Ecto neural progenitor cell (in vitro differentiated cells): Measurements from ENCODE around the gene APOL6.
A peak's percentile ranks its signal among the peaks of the same experiment; 100 is the strongest.
"Not testable (repeated sequence)": the region's sequence is repeated elsewhere in the genome, so short reads cannot be mapped to it uniquely, and the experiment has no call there.

ENCODE experiments used
- DNase-seq: peaks from one replicate; pipeline ENCODE4 v3.0.0-alpha.2; 2018; ENCODE audit warnings: low spot score

APOL6 gene

GRCh38 chr22:35617137-35617755 is 31.0 kb upstream of the APOL6 start, which contains the start of gene MB:
MB (minus strand) TSS chr22:35617329; CDS start chr22:35617257, 72 bp downstream.
- no peak for DNase-seq

GRCh38 chr22:35618427-35619223 is 29.6 kb upstream of the APOL6 start:
- DNase-seq, result no peak

GRCh38 chr22:35619336-35620094 is 28.7 kb upstream of the APOL6 start:
- DNase-seq, result no peak

DNA sequence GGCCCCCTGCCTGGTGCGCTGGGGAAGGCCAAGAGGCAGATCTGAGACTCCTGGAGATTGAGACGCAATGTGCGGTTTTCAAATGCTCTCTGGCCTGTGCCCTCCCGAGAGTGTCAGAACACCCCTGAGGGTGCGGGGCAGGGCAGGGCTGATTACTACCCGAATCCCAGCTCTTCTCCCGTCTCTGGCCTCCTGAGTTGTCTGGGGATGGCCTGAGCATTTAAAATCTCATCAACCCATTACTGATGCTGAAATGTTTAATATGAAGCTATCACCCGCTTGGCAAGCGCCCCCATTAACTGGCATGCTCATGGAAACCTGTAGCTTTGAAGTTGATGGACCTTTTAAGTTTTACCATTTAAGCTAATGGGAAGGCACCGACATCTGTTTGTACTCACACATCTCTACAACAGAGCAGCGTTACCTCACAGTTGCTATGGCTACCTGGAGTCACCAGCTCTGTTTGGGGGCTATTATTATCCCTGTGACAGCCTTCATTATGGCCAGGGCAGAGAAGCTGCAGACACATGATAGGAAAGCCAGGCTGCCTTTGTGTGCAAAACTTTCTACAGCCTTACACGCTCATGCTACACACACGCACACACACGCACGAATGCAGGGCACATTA is 27.5 kb upstream of the APOL6 start:
- DNase-seq, result no peak

DNA sequence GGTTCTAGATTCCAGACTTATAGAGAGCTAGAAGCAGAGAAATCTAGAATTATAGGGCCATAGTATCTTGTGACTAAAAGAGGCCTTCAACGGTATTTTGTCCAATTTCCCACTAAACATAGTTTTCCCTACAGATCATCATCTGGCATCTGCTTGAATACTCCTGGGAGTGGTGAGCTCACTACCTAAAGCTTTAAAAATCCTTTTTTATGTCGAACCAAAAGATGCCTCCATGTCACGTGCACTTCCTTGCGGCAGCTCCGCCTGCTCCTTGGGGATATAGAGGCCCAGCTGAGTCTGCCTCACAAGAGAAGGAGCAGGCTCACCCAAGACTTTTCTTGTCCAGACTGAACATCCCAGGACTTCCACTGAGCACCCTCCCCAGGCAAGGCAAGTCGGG is 26.8 kb upstream of the APOL6 start:
- DNase-seq, result no peak

DNA sequence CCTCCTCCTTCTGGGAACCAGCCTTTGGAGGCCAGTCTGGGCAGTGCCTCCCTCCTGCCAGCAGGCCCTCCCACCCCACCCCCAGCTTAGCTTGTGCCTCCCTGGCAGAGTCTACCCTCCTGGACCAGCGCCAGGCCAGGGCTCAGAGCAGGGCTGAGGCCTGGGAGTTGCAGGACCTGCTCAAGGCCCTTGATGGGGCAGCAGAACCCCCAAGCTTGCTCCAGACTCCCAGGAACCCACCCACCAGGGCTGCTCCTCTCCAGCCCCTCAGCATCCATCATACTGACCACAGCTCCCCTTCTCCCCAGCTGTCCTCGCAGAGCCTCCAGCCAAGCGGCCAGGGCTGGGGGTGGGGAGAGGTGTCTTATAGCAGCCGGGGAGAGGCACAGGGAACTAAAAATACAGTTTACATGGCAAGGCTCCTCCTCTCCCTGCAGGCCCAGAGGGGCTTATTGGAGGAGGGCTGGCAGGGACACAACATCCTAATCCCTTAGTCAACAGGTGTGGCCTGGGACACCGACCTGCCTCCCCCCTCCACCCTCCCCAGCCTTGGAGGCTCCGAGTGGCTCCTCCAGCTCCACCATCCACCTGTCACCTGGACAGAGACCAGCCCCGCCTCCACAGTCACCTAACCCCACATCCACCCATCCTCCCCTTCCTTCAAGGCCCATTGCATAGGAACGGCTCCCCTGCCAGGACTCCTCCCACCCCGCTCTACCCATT is 25.9 kb upstream of the APOL6 start:
- DNase-seq, result no peak

DNA sequence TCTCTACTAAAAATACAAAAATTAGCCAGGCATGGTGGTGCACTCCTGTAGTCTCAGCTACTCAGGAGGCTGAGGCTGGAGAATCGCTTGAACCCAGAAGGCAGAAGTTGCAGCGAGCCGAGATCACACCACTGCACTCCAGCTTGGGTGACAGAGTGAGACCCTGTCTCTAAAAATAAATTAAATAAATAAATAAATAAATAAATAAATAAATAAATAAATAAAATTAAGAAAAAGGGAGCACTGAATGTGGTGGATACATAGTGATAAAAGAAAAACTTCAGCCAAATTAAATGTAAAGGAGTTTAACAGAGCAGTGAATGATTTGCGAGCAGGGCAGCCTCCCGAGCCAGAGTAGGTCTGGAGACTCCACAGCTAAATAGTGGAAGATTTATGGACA is 24.4 kb upstream of the APOL6 start:
- not testable (repeated sequence) for DNase-seq

GRCh38 chr22:35624547-35624946 is 23.7 kb upstream of the APOL6 start:
- no peak for DNase-seq

- no peak for DNase-seq
Observed at GRCh38 chr22:35625763-35626432, 22.3 kb upstream of the APOL6 start.

- peak; percentile 75 for DNase-seq
Observed at GRCh38 chr22:35627267-35628041, 20.8 kb upstream of the APOL6 start.

GRCh38 chr22:35628732-35629131 is 19.5 kb upstream of the APOL6 start:
- no peak for DNase-seq

DNA sequence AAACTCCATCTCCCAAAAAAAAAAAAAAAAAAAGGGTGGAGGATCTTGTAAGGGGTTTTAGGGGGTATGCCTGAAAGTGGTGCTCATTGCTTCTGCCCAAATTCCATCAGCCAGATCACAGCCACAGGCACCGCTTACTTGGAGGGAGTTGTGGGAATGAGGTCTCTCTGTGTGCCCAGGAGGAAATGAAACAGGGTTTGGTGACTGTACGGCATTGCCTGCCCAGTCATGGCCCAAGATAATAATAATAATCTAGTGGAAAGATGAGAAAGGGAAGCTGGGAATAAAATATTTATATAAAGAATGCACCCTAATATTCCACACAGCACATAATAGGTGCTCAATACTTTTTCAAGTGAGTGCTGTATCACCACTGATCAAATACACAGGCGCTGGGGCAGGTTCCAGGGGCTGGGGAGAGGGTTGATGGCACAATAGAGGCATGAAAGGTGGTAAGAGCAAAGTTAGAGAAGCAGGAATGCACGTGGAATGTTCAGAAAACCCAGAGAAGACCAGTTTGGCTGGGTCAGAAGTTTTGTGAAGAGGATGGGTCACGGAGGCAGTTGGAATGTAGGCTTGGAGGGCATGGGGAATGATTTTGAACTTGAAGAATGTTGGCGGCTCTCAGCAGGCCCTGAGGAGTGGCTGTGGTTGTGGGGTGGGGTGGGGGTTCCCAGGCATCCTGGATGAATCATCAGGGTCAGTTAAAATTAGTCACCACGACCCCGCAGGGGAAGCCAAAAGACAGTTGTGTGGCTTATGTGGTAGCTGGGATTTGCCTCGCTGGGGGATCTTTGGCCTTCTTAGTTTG is 18.6 kb upstream of the APOL6 start:
- no peak for DNase-seq

DNA sequence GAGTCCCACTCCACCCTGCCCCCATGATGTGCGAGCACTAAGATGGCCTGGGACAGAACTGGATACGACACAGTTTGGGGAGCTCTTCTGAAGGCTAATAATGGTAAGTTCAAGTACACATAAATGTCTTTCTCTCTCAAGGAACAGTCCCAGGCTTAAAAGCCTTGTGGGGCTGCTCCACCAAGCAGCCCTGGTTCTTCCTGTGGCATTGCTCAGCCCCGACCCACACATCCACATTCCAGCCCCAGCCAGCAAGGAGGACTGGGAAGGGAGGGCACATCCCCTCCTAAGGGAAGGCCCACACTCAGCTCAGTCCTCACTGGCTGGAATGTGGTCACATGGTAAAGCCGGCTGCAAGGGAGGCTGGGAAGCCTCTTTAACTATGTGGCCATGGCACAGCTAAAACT is 17.9 kb upstream of the APOL6 start:
- no peak for DNase-seq

DNA sequence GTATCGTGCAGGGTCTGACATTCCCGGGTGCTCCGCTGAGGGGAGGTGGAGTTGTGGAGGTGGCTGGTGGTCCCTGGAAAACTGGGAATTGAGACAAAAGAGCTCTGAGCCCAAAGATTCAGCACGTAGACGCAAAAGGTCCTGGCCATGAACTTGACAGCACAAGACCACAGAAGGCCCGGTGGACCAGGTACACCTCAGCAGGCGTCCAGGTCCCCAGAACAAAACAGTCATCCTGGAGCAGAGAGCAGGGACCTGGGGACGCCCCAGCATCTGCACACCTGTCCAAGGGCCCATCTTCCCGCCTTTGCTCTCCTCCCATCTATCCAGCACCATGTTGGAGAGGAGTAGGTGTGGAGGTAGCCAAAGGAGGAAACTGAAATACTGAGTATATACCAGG is 17.4 kb upstream of the APOL6 start:
- DNase-seq, result no peak

DNA sequence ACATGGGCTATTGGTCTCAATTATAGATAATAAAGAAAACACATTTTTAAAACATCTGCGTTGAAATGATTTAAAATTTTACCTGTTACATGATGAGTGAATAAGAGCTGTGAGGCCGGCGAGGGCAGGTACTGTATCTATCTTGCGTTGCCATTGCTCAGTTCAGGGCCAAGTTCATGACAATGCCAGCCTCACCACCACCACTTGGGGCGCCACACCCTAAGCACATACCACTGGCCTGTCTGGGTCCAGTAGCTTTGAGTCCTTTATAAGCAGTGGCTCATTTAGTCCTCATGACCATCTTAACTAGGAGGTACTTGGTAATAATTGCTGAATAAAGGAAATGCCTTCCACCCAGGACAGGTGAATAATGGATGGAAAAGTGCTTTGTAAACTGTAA is 16.6 kb upstream of the APOL6 start:
- no peak for DNase-seq

DNA sequence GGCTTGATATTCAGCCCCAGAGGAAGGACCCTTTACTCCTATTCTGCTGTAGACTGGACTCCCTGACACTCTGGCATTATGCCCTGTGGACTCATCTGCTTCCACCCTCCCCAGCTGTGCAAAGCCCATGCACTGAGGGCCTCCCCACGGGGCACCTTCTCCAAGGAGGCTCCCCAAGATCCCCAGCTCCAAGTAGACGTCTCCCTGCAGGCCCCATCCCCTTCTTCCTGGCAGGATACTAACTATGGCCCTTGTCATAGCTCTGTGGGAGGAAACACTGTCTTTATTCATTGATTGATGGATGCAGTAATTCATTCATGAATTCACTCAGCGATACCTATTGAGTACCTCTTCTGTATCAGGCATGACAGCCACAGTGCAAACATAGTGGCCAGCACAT is 15.3 kb upstream of the APOL6 start:
- DNase-seq, result no peak

DNA sequence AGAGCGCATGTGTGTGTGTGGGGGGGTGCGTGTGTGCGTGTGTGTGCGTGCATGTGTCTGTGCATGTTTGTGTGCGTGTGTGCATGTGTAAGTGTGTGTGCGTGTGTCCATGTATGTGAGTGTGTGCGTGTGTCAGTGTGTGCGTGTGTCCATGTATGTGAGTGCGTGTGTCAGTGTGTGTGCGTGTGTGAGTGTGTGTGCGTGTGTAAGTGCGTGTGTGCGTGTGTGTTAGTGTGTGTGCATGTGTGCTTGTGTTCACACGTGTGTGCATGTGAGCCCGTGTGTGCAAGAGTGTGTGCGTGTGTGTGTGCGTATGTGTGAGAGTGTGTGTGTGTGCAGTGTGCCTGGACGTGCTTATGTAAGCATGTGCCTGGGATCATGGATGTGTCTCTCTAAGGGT is 14.7 kb upstream of the APOL6 start:
- DNase-seq, result no peak

- DNase-seq, result no peak
Observed at GRCh38 chr22:35634015-35634414, 14.2 kb upstream of the APOL6 start.

GRCh38 chr22:35634943-35635540 is 13.2 kb upstream of the APOL6 start:
- DNase-seq, result no peak
